ENCODE results near the gene SSBP2. TPM values are rescaled to one million over a fixed set of nuclear protein-coding genes. Genes with fewer than 3 reads are reported as not detected.

SSBP2 gene
- total RNA-seq, 1 donor: 15.5 TPM

DNA sequence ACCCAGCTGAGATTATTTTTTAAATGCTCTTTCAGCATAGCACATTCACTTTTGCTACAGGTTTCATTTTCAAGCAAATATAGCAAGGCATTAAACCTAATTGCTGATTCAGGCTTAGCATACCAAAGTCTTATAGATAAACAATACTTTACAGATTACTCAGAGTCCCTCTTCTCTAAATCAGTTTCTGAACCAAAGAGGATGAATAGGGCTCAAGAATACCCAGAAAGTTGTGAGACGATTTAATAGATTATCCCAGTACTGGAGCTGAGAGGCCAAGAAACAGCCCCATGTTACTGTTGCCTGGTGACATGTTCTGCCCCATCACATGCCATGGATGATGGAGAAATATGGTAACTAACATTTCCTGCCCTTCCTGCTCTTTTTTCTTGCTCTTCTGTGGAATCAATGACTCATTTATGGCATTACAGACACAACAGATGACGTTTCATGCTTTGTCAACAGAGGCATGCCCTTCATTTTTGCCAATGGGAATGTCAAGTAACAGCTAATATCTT is 18.1 kb upstream of the SSBP2 start:
- H3K4me3 ChIP-seq (ENCODE audit: low read depth, low read length): no peak overlapping the region
- peak; percentile 80 for DNase-seq (ENCODE audit: low read depth)
- TF ChIP-seq, protein P1, sequence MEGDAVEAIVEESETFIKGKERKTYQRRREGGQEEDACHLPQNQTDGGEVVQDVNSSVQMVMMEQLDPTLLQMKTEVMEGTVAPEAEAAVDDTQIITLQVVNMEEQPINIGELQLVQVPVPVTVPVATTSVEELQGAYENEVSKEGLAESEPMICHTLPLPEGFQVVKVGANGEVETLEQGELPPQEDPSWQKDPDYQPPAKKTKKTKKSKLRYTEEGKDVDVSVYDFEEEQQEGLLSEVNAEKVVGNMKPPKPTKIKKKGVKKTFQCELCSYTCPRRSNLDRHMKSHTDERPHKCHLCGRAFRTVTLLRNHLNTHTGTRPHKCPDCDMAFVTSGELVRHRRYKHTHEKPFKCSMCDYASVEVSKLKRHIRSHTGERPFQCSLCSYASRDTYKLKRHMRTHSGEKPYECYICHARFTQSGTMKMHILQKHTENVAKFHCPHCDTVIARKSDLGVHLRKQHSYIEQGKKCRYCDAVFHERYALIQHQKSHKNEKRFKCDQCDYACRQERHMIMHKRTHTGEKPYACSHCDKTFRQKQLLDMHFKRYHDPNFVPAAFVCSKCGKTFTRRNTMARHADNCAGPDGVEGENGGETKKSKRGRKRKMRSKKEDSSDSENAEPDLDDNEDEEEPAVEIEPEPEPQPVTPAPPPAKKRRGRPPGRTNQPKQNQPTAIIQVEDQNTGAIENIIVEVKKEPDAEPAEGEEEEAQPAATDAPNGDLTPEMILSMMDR (IDR thresholded peaks at IDR 0.05; ENCODE audit: insufficient read depth, low read depth, low read length): no peak

DNA sequence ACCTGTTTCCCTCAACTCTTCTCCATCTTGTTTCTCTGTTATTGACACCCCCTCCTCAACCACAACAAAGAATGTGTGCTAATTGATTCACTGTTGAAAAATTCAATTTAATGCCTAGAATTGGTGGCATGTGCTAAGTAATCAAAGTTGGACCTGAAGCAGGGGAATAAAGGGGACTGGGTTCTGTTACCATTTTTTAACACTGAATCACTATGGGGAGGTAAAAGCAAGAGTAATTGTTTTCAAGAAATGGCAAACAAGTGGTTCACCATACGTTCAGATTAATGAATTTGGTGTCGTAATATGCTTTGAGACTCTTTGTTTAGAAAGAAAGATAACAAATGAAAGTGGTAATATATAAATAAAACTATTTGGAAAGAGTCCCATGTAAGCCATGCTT is 17.0 kb upstream of the SSBP2 start:
- DNase-seq (ENCODE audit: low read depth): peak; percentile 24

DNA sequence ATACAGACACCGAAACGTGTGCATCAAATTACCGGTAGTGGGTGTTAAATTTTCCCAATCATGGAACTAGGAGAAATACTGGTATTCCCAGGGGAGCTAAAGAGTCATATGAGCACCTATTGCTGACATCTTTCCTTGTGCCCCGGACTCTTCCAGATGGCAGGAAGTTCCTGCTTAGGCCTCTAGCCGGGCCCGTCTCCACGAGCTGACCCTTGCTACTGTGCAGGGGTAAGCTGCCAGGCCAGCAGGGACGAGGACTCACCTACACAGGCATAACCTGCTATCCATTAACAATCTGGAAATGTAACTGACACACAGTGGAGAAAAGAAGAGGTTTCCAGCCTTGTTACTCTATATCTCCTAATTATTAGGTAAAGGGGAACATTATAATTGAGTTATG is 16.2 kb upstream of the SSBP2 start:
- H3K4me3 ChIP-seq (ENCODE audit: low read depth, low read length): no peak overlapping the region
- TF ChIP-seq, protein P1 (IDR thresholded peaks at IDR 0.05; ENCODE audit: insufficient read depth, low read depth, low read length): no peak
- DNase-seq (ENCODE audit: low read depth): no peak

More for the DNA sequence above, 17.0 kb upstream of the SSBP2 start:
- no peak overlapping the region for H3K4me3 ChIP-seq (ENCODE audit: low read depth, low read length)
- TF ChIP-seq, protein P1 (IDR thresholded peaks at IDR 0.05; ENCODE audit: insufficient read depth, low read depth, low read length): no peak

DNA sequence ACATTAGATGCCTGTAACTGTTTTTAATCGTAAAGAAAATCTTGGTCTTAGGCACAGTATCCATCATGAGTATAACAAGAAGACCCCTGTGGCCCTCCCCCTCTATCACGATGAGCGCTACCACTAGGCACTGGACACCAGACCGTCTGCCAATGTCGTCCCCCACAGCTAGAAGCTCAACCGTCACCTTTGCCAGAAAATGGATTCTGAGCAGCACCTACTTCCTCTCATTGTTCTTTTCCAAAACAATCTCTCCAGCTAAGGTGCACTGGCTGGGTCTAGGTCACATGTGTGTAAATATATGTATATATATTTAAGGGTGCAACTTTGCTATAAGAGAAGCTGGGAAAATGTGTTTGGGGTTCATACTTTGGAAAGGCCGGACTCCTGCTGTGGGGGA is 15.7 kb upstream of the SSBP2 start:
- H3K4me3 ChIP-seq (ENCODE audit: low read depth, low read length): no peak overlapping the region
- no peak for DNase-seq (ENCODE audit: low read depth)
- TF ChIP-seq, protein P1 (IDR thresholded peaks at IDR 0.05; ENCODE audit: insufficient read depth, low read depth, low read length): no peak

DNA sequence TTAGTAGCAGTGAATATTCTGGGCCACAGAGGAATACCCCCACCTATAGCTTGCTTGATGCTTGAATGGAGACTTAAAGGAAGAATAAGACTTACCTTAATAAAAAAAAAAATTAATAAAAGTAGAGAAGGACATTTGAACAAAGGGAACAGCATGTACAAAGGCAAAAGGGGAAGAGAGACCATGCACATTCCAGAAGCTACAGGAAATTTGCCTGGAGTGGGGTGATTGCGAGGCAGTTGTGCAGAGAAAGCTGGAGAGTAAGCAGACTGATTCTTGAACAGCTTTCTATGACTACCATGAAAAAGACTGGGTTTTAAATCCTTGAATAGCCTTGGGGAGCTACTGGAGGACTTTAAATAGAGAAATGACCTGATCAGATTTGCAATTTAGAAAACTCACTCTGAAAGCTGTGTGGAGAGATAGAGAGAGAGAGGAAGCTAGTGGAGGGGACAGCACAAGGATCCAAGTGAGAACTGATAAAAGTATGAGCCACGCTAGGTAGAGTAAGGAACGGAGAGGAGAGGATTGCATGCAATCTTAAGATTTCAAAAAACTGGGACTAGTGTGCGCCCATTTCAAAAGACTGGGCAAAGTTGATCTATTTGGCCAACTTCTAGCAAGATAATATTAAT is 12.5 kb upstream of the SSBP2 start:
- no peak for DNase-seq (ENCODE audit: low read depth)
- no peak overlapping the region for H3K4me3 ChIP-seq (ENCODE audit: low read depth, low read length)
- TF ChIP-seq, protein P1 (IDR thresholded peaks at IDR 0.05; ENCODE audit: insufficient read depth, low read depth, low read length): no peak

DNA sequence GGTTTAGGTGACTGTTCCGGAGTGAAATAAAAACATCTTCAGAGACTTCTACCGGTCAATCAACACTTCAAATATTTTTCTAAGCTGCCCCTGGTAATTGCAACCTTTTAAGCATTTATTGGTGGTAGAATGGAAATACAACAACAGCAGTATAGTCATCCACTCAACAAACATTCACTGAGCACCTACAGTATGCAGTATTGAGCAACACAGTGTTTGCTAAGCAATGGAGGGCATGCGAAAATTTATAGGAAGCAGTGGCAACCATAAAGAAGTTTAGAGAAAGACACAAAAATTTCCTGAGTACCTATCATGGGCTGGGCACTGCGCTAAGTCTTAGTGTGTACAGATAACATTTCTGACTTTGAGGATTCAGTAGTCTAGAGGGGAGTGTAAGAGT is 12.0 kb upstream of the SSBP2 start:
- TF ChIP-seq, protein P1 (IDR thresholded peaks at IDR 0.05; ENCODE audit: insufficient read depth, low read depth, low read length): no peak
- DNase-seq (ENCODE audit: low read depth): no peak
- H3K4me3 ChIP-seq (ENCODE audit: low read depth, low read length): no peak overlapping the region

DNA sequence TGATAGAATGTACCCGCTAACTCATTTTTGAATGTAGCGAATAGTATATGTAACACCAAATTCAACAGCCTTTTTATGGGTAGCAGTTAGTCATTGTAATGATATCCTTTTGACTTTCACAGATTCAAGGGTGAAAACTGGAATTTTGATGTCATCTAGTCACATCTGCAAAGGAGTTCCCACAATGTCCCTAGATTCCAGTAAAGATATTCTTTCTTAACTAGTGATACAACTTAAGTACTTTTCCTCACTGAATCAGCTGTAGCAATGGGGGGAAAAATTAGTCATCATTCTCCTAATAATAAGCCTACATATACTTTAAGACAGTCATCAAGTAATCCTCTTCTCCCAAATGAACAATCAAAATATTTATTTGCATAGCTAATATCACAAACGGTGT is 11.5 kb upstream of the SSBP2 start:
- DNase-seq (ENCODE audit: low read depth): no peak
- TF ChIP-seq, protein P1 (IDR thresholded peaks at IDR 0.05; ENCODE audit: insufficient read depth, low read depth, low read length): no peak
- no peak overlapping the region for H3K4me3 ChIP-seq (ENCODE audit: low read depth, low read length)
